CD4-positive, alpha-beta T cell treated with Interleukin-6 at 100 ng/mL for 8 hours (primary cell): ENCODE results near the gene C19orf38.
"Not testable (repeated sequence)": the region's sequence is repeated elsewhere in the genome, so short reads cannot be mapped to it uniquely, and the experiment has no call there.

Experiments
- DNase-seq: peaks from one replicate; pipeline ENCODE4 v3.0.0-alpha.2; 2020; ENCODE audit warnings: mixed read lengths, low spot score

Gene C19orf38

DNA sequence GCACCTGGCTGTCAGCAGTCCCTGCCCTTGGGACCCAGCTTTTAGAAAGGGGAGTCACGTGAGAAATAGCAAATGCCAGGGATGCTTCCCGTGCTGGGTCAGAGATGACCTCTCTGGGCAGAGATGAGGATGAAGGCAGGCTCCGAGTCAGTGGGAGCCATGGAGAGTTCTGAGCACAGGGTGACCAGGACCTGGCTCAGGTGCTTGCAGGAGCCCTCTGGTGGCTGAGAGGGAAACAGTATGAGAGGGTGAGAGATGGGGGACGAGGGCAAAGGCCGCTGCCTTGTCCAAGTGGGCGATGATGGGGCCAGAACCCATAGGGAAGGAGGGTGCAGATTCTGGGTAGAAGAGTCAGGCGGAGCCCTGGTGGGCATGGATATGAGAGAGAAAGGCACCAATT, 28.0 kb upstream of the C19orf38 start:
- no peak for DNase-seq

DNA sequence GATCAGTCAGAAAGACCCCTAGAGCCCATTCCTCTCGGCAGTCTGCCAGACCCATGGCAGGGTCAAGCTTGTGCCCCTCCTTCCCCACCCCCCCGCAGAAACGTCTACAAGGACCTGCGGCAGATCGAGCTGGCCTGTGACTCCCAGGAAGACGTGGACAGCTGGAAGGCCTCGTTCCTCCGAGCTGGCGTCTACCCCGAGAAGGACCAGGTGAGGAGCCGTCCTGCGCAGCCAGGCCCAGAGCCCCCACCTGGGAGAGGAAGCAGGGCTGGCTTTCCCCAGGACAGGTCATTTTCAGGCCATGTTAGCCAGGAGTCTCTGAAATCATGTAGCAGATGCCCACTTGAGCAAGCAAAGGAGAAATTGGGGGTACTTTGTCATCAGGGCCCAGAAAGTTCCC, 24.5 kb upstream of the C19orf38 start:
- DNase-seq: no peak

DNA sequence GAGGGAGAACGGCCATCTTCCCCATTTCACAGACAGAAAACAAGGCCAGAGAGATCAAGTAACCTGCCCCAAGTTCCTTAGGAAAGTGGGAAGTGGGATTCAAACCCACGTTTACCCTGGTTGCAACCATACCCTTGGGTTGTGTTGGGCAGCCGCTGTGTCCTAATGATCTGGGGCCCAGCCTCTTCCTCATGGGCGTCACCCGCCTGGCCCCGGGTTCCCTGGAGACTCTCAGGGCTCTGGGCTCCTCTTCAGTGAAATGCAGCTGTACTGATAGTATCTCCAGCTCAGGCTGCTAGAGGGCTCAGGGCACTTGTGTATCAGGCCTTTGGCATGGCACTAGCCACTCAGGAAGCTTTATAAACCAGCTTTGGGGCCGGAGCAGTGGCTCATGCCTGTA, 22.0 kb upstream of the C19orf38 start:
- DNase-seq: no peak

DNA sequence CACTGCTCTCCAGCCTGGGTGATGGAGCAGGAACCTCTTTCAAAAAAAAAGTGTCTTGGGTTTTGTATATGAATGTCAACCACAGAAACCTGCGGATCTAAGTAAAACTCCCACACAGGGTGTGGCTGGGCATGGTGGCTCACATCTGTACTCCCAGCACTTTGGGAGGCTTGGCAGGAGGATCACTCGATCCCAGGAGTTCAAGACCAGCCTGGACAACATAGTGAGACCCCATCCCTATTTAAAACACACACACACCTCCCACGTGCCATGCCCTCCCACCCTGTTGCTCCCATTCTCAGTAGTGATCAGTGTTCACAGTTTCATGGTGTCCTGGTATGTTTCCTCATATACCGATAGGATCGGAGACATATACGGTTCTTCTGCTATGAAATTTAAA, 21.4 kb upstream of the C19orf38 start:
- DNase-seq: no peak

DNA sequence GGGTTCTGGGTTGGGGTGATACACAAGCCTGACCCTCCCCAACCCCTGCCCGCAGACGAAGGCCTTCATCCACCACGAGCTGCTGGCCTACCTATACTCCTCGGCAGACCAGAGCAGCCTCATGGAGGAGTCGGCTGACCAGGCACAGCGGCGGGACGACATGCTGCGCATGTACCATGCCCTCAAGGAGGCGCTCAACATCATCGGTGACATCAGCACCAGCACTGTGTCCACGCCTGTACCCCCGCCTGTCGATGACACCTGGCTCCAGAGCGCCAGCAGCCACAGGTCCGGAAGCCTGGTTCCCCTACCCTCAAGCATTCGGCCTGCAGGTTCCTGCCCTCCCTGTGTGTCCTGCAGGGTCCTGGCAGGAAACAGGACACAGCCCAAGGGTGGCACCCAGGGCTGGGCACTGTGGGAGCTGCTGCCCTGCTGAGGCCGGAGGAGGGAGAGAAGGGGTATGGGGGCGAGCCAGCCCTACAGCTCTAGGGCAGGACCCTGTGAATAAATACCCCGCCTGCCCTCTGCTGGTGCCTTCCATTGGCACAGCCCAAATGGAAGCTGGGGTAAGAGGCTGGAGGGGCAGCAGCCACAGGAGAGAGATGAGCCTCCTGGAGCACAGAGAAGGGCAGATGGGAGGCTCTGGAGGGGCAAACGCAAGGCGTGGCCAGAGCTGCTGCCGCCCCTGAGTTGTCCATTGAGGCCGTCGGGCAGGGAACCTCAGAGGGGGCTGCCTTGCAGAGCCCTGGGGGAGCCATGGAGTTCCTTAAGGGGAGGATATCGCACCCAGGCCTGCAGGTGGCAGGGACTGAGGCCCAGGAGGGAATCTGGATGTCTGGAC, 19.0 kb upstream of the C19orf38 start:
- no peak for DNase-seq

DNA sequence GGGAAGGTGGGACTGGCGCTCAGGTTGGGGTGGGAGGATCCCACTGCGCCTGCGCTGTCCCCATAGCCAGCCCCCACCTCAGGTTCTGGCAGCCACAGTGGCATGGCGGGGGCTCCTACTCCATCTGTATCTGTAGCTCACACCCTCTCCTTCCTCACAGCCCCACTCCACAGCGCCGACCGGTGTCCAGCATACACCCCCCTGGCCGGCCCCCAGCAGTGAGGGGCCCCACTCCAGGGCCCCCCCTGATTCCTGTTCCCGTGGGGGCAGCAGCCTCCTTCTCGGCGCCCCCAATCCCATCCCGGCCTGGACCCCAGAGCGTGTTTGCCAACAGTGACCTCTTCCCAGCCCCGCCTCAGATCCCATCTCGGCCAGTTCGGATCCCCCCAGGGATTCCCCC, 18.2 kb upstream of the C19orf38 start:
- no peak for DNase-seq

DNA sequence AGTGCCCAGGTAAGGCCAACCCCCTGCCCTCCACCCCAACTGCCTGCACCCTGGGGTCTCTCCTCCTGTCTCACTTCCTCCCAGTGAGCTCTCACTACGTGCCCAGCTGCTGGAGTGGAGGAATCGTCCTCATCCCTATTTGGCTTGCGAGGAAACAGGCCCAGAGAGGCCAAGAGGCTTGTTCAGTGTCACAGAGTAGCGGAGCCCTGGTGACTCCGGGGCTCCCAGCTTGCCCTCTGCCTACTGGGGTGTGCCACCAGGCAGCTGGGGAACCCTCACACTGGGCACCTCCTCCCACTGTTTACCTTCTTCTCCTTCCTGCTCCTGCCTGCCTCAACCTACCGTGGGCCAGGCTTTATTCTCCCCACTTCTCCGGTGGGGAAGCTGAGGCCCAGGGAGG, 17.8 kb upstream of the C19orf38 start:
- no peak for DNase-seq

DNA sequence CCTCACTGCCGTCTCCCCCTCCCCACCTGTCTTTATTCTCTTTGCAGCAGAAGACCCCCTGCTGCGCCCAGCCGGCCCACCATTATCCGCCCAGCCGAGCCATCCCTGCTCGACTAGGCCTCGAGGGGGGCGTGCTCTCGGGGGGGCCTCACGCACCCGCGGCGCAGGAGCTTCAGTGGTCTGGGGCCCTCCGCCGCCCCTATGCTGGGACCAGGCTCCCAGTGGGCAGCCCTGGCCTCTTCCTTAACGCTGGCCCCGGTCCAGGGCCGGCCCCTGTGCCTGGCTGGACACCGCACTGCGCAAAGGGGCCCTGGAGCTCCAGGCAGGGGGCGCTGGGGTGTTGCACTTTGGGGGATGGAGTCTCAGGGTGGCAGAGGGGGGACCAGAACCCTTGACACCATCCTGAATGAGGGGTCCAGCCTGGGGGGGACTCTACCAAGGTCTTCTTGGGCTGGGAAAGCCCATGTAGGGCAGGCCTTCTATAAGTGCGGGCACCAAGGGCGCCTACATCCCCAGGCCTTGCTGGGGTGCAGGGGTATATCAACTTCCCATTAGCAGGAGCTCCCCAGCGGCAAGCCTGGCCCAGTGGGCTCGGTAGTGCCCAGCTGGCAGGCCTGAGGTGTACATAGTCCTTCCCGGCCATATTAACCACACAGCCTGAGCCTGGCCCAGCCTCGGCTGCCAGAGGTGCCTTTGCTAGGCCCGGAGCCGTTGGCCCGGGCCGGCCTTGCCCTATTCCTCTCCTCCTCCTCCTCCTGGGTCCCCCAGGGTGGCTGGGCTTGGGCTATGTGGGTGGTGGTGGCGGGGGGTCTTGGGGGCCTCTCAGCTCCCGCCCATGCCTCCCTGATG, 17.1 kb upstream of the C19orf38 start:
- no peak for DNase-seq

DNA sequence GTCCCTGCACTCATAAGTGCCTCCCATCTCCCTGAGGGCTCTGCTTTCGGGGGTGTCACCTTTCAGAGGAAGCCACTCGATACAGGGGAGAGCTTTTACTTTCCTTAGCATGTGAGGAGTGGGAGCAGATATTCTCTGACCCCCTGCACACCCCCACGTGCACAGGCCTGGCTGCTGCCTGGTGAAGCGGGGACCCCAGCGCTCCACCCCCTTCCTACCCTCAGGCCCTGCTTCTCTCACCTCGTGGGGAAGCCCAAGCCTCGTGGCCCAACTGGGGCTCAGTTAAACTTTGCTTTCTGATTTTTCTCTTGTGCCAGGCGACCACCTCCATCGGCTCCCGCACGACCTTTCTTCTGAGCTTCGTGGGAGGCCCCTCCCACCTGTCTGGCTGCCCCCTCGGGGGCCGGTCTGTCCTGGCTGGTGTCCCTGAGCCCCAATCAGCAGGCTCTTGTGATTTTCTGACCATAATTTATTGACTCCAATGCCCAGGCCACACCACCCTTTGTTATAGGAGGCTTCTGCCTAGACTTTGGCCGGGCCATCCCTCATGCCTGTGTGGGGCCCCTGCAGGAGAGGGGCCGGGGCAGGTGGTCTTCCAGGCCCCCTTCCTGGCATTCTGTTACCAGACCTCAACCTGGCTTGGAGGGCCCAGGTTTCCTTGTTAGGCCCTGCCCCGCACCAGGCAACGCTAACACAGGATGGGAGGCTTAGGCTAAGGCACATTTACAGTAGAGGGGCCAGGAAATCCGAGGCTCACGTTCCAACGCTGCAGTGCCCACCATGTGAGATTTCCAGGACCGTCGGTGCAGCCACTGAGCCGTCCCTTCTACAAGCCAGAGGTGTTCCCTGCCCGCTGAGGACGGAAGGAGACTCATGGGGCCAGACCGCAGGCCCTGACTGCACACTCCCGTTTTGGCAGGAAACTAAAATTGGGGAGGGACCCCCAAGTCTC, 16.0 kb upstream of the C19orf38 start:
- DNase-seq: no peak

DNA sequence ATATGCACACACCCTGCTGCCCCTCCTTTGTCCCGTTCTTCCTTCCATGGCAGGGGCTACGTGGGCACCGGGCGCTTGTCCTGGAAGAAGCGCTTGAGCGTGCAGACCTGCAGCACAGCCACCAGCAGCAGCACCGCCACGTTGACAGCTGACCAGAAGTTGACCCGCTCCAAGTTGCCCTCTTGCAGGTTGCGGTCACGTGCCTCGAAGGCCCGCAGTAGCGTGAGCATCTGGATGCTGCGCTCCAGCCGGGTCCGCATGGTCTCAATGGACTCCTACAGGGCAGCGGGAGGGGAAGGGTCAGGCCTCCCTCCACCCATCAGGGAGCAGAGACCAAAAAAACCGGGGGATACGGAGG, 15.3 kb upstream of the C19orf38 start:
- DNase-seq: no peak

DNA sequence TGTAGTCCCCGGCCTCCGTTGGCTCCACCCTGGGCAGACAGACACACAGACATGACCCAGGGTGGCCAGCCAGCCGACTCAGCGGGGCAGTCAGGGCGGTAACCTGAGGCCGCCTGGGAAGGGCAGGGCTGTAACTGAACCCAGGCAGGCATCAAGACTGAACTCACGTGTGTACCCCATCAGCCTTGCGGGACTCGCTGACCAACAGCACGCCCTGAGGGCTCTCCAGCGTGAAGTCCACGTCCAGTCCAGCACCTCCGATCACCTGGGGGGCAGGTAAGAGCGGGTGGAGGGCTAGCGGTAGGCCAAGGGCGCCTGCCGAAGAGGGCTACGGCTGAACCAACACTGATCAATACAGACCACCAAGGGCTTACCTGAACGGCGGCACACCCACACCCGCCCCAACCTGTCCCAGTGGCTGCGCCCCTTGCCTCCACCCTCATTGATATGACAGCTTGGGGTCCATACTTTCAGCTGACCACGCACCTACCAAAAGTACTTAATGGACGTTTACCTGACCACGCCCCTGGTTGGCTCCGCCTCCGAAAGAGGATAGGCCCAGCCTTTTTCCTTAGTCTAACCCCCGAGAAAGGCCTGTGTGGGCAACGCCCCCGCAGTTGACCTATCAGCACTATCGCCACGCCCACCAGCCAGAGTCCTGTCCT, 13.0 kb upstream of the C19orf38 start:
- no peak for DNase-seq

DNA sequence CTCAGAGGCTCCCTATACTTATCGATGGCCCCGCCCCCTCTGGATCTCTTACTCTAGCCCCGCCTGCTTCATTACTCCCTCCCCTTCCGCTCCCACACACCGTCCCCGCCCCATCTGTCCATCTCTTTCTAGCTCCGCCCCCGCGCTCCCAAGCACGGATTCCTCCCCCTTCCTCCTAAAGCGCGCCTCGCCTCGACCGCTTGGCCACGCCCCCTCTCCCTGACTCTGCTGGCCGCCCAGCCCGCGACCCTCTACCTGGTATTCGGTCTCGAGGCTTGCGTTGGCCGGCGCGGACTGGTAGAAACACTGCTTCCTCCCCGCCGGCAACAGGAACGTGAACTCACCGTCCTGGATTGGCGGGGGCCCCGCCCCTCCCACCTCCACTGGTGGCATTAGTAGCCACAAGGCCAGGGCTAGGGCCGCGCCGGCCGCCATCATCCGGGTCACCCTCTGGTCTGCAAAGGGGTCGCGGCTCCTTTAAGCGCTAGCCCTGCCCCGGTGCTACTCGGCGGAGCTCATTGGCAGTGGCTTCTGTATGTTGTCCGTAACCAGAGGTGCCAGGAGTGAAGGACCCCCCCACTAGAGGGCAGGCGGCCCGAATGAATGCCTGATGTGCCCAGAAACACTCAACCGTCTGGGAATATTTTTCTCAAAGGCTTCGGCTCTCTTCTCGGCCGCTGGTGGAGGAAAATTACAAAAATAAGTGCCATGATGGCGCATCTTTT, 12.3 kb upstream of the C19orf38 start, which contains the start of gene TMED1:
Gene TMED1 (minus strand): TSS at position 459 of the 725 bp plus-strand sequence. CDS start 21 bp downstream, at position 438.
- DNase-seq: peak; percentile 92

DNA sequence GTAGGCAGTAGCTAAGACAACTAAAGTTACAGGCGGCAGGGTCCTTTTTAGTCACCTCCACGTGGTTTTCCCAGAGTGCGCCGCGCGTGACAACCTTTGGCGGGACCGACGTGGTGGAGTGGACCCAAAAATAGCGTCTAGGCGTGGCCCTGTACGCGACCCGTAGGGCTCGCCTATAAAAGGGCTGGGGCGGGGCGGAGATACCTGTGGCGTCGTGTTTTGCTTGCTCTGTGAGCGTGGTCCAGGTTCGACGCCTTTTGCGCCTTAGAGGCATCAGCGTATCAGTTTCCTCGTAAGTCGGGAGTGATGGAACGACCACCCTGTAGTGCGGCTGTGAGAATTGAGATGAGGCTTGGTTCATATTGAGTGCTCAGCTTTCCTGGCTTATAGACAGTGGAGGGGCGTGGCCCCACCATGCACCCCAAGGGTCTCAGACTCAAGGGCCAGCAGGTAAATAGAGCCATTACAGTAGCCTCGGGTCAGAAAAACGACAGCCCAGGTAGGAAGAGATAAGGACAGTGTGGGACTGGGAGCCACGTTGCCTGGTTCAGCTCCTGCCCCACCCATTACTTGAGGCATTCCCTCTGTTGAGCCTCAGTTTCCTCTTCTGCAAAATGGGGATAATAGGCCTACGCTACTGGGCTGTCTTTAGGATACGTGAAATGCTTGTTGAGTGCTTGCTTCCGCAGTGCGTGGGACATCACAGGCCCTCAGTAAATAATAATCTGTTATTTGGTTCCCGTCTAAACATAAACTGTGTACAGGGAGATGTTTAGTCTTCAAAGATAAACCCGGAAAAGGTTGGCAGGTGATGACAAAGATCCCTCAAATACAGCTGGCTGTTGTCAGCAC, 11.5 kb upstream of the C19orf38 start:
- DNase-seq: peak; percentile 80

DNA sequence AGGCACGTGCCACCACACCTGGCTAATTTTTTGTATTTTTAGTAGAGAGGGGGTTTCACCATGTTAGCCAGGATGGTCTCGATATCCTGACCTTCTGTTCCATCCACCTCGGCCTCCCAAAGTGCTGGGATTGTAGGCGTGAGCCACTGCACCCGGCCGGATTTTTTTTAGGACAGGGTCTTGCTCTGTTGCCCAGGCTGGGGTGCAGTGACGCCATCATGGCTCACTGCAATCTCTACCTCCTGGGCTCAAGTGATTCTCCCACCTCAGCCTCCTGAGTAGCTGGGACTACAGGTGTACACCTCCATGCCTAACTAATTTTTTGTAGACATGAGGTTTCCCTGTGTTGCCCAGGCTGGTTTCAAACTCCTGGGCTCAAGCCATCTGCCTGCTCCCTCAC, 10.6 kb upstream of the C19orf38 start:
- DNase-seq: not testable (repeated sequence)

DNA sequence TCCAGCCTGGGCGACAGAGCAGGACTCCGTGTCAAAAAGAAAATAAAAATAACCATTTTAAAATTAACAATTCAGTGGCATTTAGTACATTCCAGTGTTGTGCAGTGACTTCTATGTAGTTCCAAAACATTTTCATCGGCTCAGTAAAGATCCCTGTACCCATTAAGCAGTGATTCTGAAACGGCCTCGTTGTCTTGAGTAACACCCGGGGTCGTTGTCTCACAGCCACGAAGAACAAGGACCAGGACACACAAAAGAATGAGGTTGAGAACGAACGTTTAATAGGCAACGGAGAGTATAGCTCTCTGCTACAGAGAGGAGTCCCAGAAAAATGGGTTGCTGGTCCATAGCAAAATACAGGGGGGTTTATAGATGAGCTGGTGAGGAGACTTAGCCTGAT, 9.8 kb upstream of the C19orf38 start:
- DNase-seq: no peak

DNA sequence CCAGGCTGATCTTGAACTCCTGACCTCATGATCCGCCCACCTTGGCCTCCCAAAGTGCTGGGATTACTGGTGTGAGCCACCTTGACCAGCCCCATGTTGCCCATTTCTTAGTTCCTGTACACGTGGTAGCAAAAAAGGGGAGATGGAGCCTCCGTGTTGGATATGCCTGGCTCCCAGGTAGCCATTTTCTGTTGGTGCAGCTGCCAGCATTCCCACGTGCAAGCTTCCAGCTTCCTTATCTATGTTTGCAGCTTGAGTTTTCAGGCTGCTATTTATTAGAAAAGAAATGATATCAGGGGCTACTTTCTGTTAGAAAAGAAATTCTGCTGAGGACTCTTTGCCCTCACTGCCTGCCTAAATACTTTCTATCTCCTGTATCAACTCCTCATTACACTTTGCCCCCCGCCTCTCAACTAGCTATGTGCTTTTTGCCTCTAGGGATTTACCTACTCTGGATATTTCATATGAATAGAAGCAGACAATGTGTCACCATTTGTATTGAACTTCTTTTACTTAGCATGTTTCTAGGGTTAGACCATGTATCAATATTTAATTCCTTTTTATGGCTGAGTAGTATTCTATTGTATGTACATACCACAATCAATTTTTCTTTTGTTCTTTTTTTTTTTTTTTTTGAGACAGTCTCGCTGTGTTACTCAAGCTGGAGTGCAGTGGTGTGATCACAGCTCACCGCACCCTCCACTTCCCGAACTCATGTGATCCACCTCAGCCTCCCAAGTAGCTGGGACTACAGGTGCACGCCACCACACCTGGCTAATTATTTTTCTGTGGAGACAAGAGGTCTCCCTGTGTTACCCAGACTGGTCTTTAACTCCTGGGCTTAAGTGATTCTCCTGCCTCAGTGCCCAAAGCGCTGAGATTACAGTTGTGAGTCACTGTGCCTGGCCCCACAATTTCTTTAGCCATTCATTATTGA, 8.8 kb upstream of the C19orf38 start:
- DNase-seq: no peak

DNA sequence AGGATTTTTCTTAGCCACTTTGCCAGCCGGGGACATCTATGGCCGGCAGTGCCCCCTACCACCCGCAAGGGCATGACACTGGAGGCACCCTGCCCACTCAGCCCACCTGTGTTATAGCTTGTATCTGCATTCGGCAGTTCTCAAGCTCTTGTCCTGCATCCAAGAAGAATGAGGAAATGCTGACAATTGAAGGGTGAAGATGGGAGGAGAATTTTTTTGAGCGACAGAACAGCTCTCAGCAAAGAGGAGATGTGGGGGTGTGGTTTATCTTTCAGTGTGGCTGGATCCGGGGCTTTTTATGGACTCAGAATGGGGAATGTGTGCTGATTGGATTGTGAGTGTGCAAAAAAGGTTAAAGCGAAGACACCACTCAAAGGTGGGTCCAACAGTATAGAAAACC, 5.4 kb upstream of the C19orf38 start:
- DNase-seq: no peak

DNA sequence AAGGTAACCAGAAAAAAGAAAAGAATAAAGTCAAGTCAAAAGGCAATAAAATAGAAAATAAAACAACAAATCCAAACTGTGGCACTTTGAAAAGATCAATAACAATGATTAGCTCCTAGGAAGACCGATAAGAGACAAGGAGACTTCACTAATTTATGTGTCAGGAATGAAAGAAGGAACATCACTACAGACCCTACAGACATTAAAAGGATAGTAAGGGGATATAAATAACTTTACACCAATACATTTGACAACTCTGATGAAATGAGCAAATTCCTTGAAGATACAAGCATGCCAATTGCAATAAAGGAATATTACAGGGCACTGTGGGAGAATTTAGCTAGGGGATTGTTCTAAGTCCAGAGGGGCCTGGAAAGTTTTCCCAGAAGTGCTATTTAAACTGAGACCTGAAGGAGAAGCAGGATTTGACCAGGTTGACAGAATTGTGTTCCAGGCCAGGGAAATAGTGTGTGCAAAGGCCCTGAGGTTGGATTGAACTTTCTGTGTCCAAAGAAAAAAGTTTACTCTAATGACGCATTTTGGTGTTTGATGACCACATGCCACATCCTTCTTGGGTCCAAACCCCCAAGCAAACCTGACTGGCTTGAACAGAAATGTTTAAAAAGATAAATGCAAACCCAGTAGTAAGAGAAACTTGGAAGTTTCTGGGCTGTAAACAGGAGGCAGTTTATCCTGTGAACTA, 1.6 kb upstream of the C19orf38 start:
- DNase-seq: no peak
